Peyer's patch (tissue), 4 donors: Measurements from ENCODE around the gene PGA4. TPM values are rescaled to one million over a fixed set of nuclear protein-coding genes. Genes with fewer than 3 reads are reported as not detected.
A peak's percentile ranks its signal among the peaks of the same experiment; 100 is the strongest.

ENCODE experiments used
- DNase-seq, 3 donors: peaks; one replicate each; pipeline ENCODE4 v3.0.0-alpha.2; 2017 to 2019
- H3K27ac ChIP-seq, 4 donors: fragments of 200-600 bp; sonication (generic); one replicate each; pipeline ENCODE4 v1.5.1; 2016 to 2019
- H3K27me3 ChIP-seq, 2 donors: fragments of 200-600 bp; sonication (generic); one replicate each; pipeline ENCODE4 v1.5.1; 2019
- H3K36me3 ChIP-seq, 3 donors: fragments of 200-600 bp; sonication (generic); one replicate each; pipeline ENCODE4 v1.5.1; 2016 to 2019
- H3K4me1 ChIP-seq, 4 donors: fragments of 200-600 bp; sonication (generic); one replicate each; pipeline ENCODE4 v1.5.1; 2016 to 2019
- H3K4me3 ChIP-seq, 4 donors: fragments of 200-600 bp; sonication (generic); 1 replicate in 3 of 4; 2 replicates in 1 of 4; pipeline ENCODE4 v1.5.1; 2016 to 2019; ENCODE audit warnings: mild to moderate bottlenecking in 1 of 4
- H3K9me3 ChIP-seq, 4 donors: fragments of 200-600 bp; sonication (generic); one replicate each; pipeline ENCODE4 v1.5.1; 2016 to 2019; ENCODE audit warnings: mild to moderate bottlenecking in 1 of 4
- POLR2A ChIP-seq, 2 donors: fragments of 450-650 bp; IDR thresholded peaks; one replicate each; pipeline ENCODE4 v1.5.1; 2017; ENCODE audit warnings: antibody characterized with exemption in 2 of 2, mild to moderate bottlenecking in 2 of 2, moderate library complexity in 2 of 2
- total RNA-seq, 4 donors: library from RNA; depleted of rRNA; stranded (reverse); fragments of >200 nt; gene quantifications; one replicate each; pipeline ENCODE4 v1.1.0, GENCODE V29; 2016
- TF ChIP-seq, protein P1 (sequence below), 6 experiments: fragments of 450-650 bp in 4 of 6; fragments of 200-600 bp in 2 of 6; sonication (generic) in 1 of 6; IDR thresholded peaks; one replicate each; pipeline ENCODE4 v1.5.1; 2017 to 2019; ENCODE audit warnings: antibody characterized with exemption in 6 of 6, mild to moderate bottlenecking in 3 of 6, moderate library complexity in 1 of 6

Gene PGA4
- total RNA-seq, 4 donors from 2014 or later = not detected

DNA sequence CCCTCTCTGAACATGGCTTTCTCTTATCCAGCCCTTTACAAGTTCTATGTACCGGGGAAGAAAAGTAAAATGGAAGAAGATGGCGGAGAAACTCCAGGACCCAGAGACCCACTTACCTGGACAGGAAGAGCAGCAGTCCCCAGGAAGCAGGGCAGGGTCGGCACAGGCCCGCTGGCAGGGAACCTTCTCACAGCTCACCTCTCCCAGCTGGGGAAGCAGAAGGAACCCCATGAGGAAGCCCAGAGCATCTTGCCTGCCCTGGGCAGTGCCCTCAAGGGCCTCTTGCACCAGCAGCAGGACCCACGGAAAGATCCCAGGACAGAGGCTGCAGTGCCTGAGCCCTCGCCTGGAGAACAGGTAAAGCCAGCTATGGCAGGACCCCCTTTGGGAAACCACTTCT, 42.2 kb downstream of the PGA4 start:
- Histone ChIP-seq H3K4me3 (no peak overlapping the region), H3K4me1 (no peaks in the 10 kb centered on the region), H3K27me3 (no peaks in the 10 kb centered on the region), H3K9me3 (no peaks in the 10 kb centered on the region), H3K36me3 (no peaks in the 10 kb centered on the region), H3K27ac (no peak overlapping the region)
- no peak for TF ChIP-seq POLR2A (IDR thresholded peaks at IDR 0.05)
- TF ChIP-seq, protein P1, sequence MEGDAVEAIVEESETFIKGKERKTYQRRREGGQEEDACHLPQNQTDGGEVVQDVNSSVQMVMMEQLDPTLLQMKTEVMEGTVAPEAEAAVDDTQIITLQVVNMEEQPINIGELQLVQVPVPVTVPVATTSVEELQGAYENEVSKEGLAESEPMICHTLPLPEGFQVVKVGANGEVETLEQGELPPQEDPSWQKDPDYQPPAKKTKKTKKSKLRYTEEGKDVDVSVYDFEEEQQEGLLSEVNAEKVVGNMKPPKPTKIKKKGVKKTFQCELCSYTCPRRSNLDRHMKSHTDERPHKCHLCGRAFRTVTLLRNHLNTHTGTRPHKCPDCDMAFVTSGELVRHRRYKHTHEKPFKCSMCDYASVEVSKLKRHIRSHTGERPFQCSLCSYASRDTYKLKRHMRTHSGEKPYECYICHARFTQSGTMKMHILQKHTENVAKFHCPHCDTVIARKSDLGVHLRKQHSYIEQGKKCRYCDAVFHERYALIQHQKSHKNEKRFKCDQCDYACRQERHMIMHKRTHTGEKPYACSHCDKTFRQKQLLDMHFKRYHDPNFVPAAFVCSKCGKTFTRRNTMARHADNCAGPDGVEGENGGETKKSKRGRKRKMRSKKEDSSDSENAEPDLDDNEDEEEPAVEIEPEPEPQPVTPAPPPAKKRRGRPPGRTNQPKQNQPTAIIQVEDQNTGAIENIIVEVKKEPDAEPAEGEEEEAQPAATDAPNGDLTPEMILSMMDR (IDR thresholded peaks at IDR 0.05) = no peak
- no peak for DNase-seq

DNA sequence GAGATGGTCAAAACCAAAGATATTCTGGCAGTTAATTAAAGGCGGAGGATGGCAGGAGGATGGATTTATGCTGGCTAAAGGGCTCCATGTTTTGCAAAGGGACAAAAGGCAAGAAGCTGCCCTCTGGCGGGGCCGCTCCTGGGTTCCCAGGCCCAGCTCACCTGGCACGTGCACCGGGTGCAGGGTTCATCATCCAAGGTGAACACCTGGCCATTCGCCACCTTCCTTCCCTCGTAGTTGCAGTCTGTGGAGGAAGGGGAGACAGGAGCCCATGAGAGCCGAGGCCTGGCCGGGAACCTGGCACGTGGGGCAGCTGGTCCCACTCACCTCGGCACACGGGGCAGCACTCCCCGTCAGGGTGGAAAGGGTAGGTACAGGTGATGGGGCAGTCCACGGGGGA, 42.6 kb downstream of the PGA4 start:
- Histone ChIP-seq H3K27ac (no peak overlapping the region), H3K36me3 (no peaks in the 10 kb centered on the region), H3K4me3 (no peak overlapping the region), H3K4me1 (no peaks in the 10 kb centered on the region), H3K27me3 (no peaks in the 10 kb centered on the region), H3K9me3 (no peaks in the 10 kb centered on the region)
- TF ChIP-seq, protein P1 (IDR thresholded peaks at IDR 0.05) = peak in 1 of 6 experiments; percentile 17
- no peak for TF ChIP-seq POLR2A (IDR thresholded peaks at IDR 0.05)
- peak in 2 of 3 donors; percentile 64 to 71 for DNase-seq

DNA sequence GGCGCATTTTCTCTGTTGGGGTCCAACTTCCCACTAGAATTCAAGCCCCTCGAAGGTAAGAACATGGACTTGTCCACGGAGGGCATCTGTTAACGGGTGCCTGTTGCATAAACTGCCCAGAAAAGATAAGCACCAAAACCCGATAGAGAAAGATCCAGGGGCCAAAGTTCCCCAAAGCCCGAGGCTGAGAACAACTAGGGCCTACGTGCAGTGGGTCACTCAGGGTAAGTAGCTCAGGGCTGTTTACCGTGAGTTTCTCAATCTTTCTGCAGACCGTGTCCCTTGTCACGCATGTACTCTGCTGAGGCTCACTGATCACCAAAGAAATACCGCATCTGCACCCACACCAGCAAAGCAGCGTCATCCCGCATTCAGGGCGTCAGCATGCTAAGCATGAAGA, 43.2 kb downstream of the PGA4 start:
- no peak for DNase-seq
- Histone ChIP-seq H3K36me3 (no peaks in the 10 kb centered on the region), H3K4me1 (no peaks in the 10 kb centered on the region)

GRCh38 chr11:61266602-61267001, 44.5 kb downstream of the PGA4 start:
- TF ChIP-seq POLR2A (IDR thresholded peaks at IDR 0.05) = no peak
- TF ChIP-seq, protein P1 (IDR thresholded peaks at IDR 0.05) = no peak
- no peaks in the 10 kb centered on the region for H3K27me3 ChIP-seq
- H3K9me3 ChIP-seq = no peaks in the 10 kb centered on the region
- H3K36me3 ChIP-seq = no peaks in the 10 kb centered on the region
- no peak overlapping the region for H3K27ac ChIP-seq
- H3K4me1 ChIP-seq = no peaks in the 10 kb centered on the region
- H3K4me3 ChIP-seq = no peak overlapping the region
- no peak for DNase-seq

More for the DNA sequence above, 43.2 kb downstream of the PGA4 start:
- TF ChIP-seq POLR2A (IDR thresholded peaks at IDR 0.05) = no peak
- TF ChIP-seq, protein P1 (IDR thresholded peaks at IDR 0.05) = no peak
- H3K4me3 ChIP-seq = no peak overlapping the region
- H3K9me3 ChIP-seq = no peaks in the 10 kb centered on the region
- H3K27ac ChIP-seq = no peak overlapping the region
- no peaks in the 10 kb centered on the region for H3K27me3 ChIP-seq

DNA sequence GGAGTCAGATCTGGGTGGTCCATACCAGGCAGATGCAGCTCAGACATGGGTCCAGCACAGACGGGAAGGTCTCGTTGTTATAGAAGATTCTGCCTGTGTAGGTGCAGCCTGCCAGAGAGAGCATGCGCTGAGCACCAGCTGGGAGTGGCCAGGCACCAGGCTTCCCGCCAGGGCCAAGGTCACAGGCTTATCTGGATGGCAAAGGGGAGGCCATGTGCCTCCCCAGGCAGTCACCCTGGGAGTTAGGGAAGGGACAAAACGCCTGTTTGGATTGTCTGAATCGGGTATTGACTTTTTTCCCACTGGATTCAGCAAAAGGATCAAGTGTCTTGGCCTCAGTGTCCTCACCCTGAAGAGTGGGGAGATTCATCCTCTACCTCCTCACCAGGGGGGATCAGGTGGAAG, 45.3 kb downstream of the PGA4 start:
- Histone ChIP-seq H3K4me1 (no peaks in the 10 kb centered on the region), H3K4me3 (no peak overlapping the region), H3K36me3 (no peaks in the 10 kb centered on the region), H3K27me3 (no peaks in the 10 kb centered on the region), H3K27ac (no peak overlapping the region), H3K9me3 (no peaks in the 10 kb centered on the region)
- DNase-seq = peak in 1 of 3 donors; percentile 65
- TF ChIP-seq, protein P1 (IDR thresholded peaks at IDR 0.05) = no peak
- TF ChIP-seq POLR2A (IDR thresholded peaks at IDR 0.05) = no peak
